ENCODE results near the gene API5. TPM values are rescaled to one million over a fixed set of nuclear protein-coding genes. Genes with fewer than 3 reads are reported as not detected.

The API5 gene
- total RNA-seq, 1 experiment from 2014 or later = 122 TPM

DNA sequence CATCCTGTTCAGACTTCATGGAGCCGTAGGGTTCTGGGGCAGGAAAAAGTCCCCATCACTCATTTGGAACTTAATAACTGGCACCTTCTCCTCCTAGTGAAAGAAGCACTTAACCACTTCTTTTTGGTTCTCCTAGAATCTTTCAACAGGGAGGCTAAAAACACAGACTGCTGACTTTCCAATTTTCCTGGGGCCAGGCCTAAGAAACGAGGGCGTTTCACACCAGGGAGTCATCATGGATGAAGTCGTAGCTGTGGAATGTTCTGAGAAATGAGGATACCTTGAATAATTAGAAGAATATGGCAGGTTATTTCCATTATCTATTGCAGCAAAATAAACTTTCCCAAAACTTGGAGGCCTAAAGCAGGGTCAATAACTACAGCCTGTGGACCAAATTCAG is 26.0 kb upstream of the API5 start:
- no peak overlapping the region for H2AFZ ChIP-seq (ENCODE audit: low read depth, low read length, poor library complexity, severe bottlenecking)
- TF ChIP-seq JUND (IDR thresholded peaks at IDR 0.05) (no peak), ZNF274 (IDR thresholded peaks at IDR 0.05; ENCODE audit: low read depth, low read length) (no peak), SRF (IDR thresholded peaks at IDR 0.05; ENCODE audit: low read depth) (no peak), MAX (IDR thresholded peaks at IDR 0.05) (no peak)
- TF ChIP-seq, protein P1, sequence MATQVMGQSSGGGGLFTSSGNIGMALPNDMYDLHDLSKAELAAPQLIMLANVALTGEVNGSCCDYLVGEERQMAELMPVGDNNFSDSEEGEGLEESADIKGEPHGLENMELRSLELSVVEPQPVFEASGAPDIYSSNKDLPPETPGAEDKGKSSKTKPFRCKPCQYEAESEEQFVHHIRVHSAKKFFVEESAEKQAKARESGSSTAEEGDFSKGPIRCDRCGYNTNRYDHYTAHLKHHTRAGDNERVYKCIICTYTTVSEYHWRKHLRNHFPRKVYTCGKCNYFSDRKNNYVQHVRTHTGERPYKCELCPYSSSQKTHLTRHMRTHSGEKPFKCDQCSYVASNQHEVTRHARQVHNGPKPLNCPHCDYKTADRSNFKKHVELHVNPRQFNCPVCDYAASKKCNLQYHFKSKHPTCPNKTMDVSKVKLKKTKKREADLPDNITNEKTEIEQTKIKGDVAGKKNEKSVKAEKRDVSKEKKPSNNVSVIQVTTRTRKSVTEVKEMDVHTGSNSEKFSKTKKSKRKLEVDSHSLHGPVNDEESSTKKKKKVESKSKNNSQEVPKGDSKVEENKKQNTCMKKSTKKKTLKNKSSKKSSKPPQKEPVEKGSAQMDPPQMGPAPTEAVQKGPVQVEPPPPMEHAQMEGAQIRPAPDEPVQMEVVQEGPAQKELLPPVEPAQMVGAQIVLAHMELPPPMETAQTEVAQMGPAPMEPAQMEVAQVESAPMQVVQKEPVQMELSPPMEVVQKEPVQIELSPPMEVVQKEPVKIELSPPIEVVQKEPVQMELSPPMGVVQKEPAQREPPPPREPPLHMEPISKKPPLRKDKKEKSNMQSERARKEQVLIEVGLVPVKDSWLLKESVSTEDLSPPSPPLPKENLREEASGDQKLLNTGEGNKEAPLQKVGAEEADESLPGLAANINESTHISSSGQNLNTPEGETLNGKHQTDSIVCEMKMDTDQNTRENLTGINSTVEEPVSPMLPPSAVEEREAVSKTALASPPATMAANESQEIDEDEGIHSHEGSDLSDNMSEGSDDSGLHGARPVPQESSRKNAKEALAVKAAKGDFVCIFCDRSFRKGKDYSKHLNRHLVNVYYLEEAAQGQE (IDR thresholded peaks at IDR 0.05; ENCODE audit: low read depth) = no peak
- no peaks in the 10 kb centered on the region for H3K79me2 ChIP-seq (ENCODE audit: insufficient read depth, low read length)
- no peaks in the 10 kb centered on the region for H3K4me1 ChIP-seq (ENCODE audit: control insufficient read depth in 1 of 2, insufficient read depth in 2 of 2, low read length in 2 of 2)
- H3K9me3 ChIP-seq (ENCODE audit: control insufficient read depth in 1 of 2, insufficient read depth in 1 of 2, low read depth in 1 of 2, low read length in 2 of 2) = no peaks in the 10 kb centered on the region
- H3K9me2 ChIP-seq (ENCODE audit: insufficient read depth) = no peaks in the 10 kb centered on the region
- H4K20me1 ChIP-seq (ENCODE audit: insufficient read depth) = no peaks in the 10 kb centered on the region
- CTCF ChIA-PET = no interaction called here
- H3K9ac ChIP-seq (ENCODE audit: low read length) = no peak overlapping the region
- H3K36me3 ChIP-seq (ENCODE audit: control insufficient read depth in 1 of 2, insufficient read depth in 2 of 2, low read length in 2 of 2) = no peaks in the 10 kb centered on the region
- H3K4me2 ChIP-seq (ENCODE audit: low read length) = no peak overlapping the region
- ATAC-seq (no peak), DNase-seq (ENCODE audit: low read depth, low spot score) (no peak)
- BruUV-seq (replicated peaks) = no TSS peak
- RAD21 ChIA-PET (ENCODE audit: low non-redundant PET in 1 of 2, low total read pairs in 2 of 2, uncharacterized antibody in 2 of 2, unreplicated experiment in 2 of 2) = no interaction called here
- H3K27ac ChIP-seq (ENCODE audit: low read depth, low read length) = no peak overlapping the region
- intact Hi-C loops (cut with micrococcal nuclease) = no loop called here
- POLR2A ChIA-PET = no interaction called here
- no peak overlapping the region for H3K4me3 ChIP-seq (replicated peaks in 1 of 2; ENCODE audit: low read depth in 1 of 2, low read length in 2 of 2)
- H3K27me3 ChIP-seq (ENCODE audit: insufficient read depth, low read length) = peaks cover 3% of the 10 kb centered on the region; the same call in 1 of the 2 replicates

DNA sequence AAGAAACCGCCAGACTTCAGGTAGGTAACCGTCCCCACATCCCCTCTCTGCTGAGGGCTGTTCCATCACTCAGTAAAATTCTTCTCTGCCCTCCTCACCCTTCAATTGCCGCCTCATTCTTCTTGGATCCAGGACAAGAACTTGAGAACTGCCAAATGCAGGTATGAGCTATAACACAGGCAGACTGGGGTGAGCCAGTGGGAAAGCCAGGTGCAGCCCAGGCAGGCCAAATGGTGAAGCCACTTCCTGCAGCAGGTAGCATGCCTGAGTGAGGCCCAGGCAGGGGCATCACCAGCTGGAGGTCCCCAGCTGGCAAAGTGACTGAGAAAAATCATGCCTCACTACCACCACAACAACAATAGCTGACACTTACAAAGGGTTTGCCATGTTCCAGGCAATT is 22.4 kb upstream of the API5 start:
- BruUV-seq (replicated peaks) = no TSS peak
- intact Hi-C loops (cut with micrococcal nuclease) = no loop called here
- CTCF ChIA-PET = interaction anchor here (2.2 kb wide), 1 partner anchor 22 kb away, joined by 6 read pairs; the partner anchor contains the start of gene API5
- RAD21 ChIA-PET (ENCODE audit: low non-redundant PET in 1 of 2, low total read pairs in 2 of 2, uncharacterized antibody in 2 of 2, unreplicated experiment in 2 of 2) = no interaction called here
- H4K20me1 ChIP-seq (ENCODE audit: insufficient read depth) = no peaks in the 10 kb centered on the region
- H2AFZ ChIP-seq (ENCODE audit: low read depth, low read length, poor library complexity, severe bottlenecking) = no peak overlapping the region
- DNase-seq (ENCODE audit: low read depth, low spot score) (no peak), ATAC-seq (no peak)
- no peaks in the 10 kb centered on the region for H3K36me3 ChIP-seq (ENCODE audit: control insufficient read depth in 1 of 2, insufficient read depth in 2 of 2, low read length in 2 of 2)
- TF ChIP-seq EZH2 (IDR thresholded peaks at IDR 0.05) = no peak
- no peaks in the 10 kb centered on the region for H3K79me2 ChIP-seq (ENCODE audit: insufficient read depth, low read length)
- no peaks in the 10 kb centered on the region for H3K9me3 ChIP-seq (ENCODE audit: control insufficient read depth in 1 of 2, insufficient read depth in 1 of 2, low read depth in 1 of 2, low read length in 2 of 2)
- no peaks in the 10 kb centered on the region; a peak in 1 of 4 replicates for H3K4me1 ChIP-seq (ENCODE audit: control insufficient read depth in 1 of 2, insufficient read depth in 2 of 2, low read length in 2 of 2)
- no peak overlapping the region for H3K9ac ChIP-seq (ENCODE audit: low read length)
- H3K27ac ChIP-seq (ENCODE audit: low read depth, low read length) = no peak overlapping the region
- H3K9me2 ChIP-seq (ENCODE audit: insufficient read depth) = no peaks in the 10 kb centered on the region
- H3K4me3 ChIP-seq (replicated peaks in 1 of 2; ENCODE audit: low read depth in 1 of 2, low read length in 2 of 2) = no peak overlapping the region
- POLR2A ChIA-PET = no interaction called here
- H3K4me2 ChIP-seq (ENCODE audit: low read length) = no peak overlapping the region
- no peaks in the 10 kb centered on the region for H3K27me3 ChIP-seq (ENCODE audit: insufficient read depth, low read length)
